ENCODE measurements around the gene CRADD.

Gene CRADD

DNA sequence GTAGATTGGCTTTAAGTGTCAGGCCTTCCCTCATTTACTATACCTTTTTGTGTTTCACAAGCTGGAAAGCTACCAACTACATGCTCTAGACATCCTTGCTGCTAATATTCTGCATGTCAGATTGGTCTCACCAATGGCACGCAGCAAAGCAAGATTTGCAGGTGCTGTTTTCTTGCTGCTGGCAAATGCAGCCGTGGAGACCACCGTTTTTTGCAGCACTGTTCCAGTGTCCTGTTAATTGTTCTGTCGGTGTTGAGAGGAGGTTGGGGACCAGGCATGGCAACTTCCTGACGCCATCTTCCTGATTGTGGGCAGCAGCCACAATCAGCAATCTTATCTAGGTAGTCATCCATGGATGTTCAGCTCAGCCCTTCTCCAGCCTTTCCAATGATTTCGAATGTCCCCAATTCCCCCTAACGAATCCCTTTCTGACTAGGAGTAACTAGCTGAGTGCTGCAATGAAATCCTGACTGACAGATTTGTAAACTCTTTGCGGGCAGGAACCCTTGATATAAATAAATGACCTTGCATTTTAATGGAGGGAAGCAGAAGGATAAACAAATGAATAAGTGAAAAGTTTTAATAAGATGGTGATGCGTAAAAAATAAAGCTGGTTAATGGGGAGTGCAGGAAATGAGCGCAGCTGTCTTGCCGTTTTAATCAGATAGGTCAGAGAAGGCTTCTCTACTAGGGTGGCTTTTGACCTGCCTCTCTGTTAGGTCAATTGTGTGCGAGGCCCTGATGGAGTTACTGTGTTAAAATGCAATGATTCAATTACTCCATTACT lies 574 bp upstream of the CRADD start:
- POLR2A ChIA-PET (ENCODE audit: low non-redundant PET): no interaction called here
- DNase-seq (ENCODE audit: low spot score): no peak
- CTCF ChIA-PET: interaction anchor here (0.7 kb wide), 1 partner anchor 49 kb away, joined by 3 read pairs; no protein-coding TSS in a partner anchor
- TF ChIP-seq, protein P1, sequence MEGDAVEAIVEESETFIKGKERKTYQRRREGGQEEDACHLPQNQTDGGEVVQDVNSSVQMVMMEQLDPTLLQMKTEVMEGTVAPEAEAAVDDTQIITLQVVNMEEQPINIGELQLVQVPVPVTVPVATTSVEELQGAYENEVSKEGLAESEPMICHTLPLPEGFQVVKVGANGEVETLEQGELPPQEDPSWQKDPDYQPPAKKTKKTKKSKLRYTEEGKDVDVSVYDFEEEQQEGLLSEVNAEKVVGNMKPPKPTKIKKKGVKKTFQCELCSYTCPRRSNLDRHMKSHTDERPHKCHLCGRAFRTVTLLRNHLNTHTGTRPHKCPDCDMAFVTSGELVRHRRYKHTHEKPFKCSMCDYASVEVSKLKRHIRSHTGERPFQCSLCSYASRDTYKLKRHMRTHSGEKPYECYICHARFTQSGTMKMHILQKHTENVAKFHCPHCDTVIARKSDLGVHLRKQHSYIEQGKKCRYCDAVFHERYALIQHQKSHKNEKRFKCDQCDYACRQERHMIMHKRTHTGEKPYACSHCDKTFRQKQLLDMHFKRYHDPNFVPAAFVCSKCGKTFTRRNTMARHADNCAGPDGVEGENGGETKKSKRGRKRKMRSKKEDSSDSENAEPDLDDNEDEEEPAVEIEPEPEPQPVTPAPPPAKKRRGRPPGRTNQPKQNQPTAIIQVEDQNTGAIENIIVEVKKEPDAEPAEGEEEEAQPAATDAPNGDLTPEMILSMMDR (conservative IDR thresholded peaks at IDR 0.05; ENCODE audit: low read depth): no peak
- H3K27ac ChIP-seq: peak overlapping the region; percentile 90

DNA sequence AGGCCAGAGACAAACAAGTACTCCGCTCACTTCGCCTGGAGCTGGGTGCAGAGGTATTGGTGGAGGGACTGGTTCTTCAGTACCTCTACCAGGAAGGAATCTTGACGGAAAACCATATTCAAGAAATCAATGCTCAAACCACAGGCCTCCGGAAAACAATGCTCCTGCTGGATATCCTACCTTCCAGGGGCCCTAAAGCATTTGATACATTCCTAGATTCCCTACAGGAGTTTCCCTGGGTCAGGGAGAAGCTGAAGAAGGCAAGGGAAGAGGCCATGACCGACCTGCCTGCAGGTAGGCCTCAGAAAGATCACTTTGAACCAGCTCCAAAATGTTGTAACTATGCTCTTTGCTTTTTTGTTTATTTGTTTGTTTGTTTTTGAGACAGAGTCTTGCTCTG lies 1.6 kb downstream of the CRADD start:
- CTCF ChIA-PET: interaction anchor here (0.5 kb wide), 1 partner anchor 11 kb away, joined by 5 read pairs; no protein-coding TSS in a partner anchor
- H3K27ac ChIP-seq: no peak overlapping the region
- POLR2A ChIA-PET (ENCODE audit: low non-redundant PET): no interaction called here
- TF ChIP-seq, protein P1 (conservative IDR thresholded peaks at IDR 0.05; ENCODE audit: low read depth): no peak
- DNase-seq (ENCODE audit: low spot score): no peak

GRCh38 chr12:93679308-93679925 lies 2.2 kb downstream of the CRADD start:
- no peak for DNase-seq (ENCODE audit: low spot score)
- TF ChIP-seq, protein P1 (conservative IDR thresholded peaks at IDR 0.05; ENCODE audit: low read depth): no peak
- H3K27ac ChIP-seq: no peak overlapping the region
- POLR2A ChIA-PET (ENCODE audit: low non-redundant PET): no interaction called here
- CTCF ChIA-PET: no interaction called here

DNA sequence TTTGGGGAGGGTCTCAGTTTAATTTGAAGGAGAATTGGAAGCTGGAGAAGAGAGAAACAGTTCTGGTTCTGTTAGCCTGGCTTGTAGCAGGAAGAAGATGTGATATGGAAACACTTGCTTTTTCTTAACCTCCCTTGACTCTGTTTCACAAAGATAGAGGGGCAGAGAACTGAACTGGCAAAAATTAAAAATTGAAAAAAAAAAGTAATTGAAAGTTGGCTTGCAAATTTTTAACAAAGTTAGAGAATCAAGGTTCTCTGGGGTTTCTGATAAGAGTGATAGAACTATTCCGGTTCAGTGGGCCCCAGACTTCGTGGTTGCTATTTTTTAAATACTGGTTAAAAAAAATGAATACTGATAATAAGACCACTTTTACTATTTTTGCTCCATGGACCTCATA lies 2.8 kb downstream of the CRADD start:
- ChIA-PET POLR2A (ENCODE audit: low non-redundant PET) (no interaction called here), CTCF (no interaction called here)
- no peak overlapping the region for H3K27ac ChIP-seq
- DNase-seq (ENCODE audit: low spot score): no peak
- TF ChIP-seq, protein P1 (conservative IDR thresholded peaks at IDR 0.05; ENCODE audit: low read depth): no peak

DNA sequence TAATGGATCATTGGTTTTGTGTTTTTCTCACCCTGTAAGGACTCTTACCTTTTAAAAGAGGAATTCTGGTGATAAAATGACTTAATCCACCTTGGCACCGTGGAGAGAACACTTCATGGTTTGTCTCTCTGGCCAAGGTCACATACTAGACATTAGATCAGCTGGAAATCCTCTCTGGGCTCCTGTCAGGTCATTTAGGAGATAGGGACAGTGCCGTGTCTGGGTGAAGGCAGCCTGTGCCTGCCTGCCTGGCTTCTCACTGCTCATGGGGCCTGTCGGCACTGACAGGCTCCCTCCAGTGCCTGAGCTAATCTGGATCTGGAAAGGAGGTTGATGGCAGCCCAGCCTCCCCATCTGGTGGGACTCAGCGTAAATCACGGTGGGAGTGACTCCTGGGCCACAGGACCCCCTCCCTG lies 5.7 kb downstream of the CRADD start:
- DNase-seq (ENCODE audit: low spot score): no peak
- TF ChIP-seq, protein P1 (conservative IDR thresholded peaks at IDR 0.05; ENCODE audit: low read depth): no peak
- H3K27ac ChIP-seq: no peak overlapping the region
- CTCF ChIA-PET: interaction anchor here (0.7 kb wide), 1 partner anchor 85 kb away, joined by 4 read pairs; no protein-coding TSS in a partner anchor
- POLR2A ChIA-PET (ENCODE audit: low non-redundant PET): no interaction called here

- no peak overlapping the region for H3K27ac ChIP-seq
- DNase-seq (ENCODE audit: low spot score): no peak
- TF ChIP-seq, protein P1 (conservative IDR thresholded peaks at IDR 0.05; ENCODE audit: low read depth): no peak
- POLR2A ChIA-PET (ENCODE audit: low non-redundant PET): no interaction called here
- CTCF ChIA-PET: interaction anchor here (0.6 to 0.7 kb wide), 2 partner anchors 84 to 393 kb away, joined by 3 to 4 read pairs; no protein-coding TSS in a partner anchor
Observed at GRCh38 chr12:93683410-93683809, 6.2 kb downstream of the CRADD start.
